ENCODE data around the gene HTD2.

The HTD2 gene

GRCh38 chr3:58353722-58354553 lies 47.6 kb downstream of the HTD2 start:
- Histone ChIP-seq H3F3A (ENCODE audit: insufficient read depth, low read length) (no peaks in the 10 kb centered on the region), H3K27me3 (replicated peaks; ENCODE audit: insufficient read depth, low read length) (no peaks in the 10 kb centered on the region), H3K4me3 (ENCODE audit: low read length) (no peak overlapping the region), H3K4me1 (ENCODE audit: low read length) (no peaks in the 10 kb centered on the region), H3K9me2 (replicated peaks; ENCODE audit: insufficient read depth, low read length) (no peaks in the 10 kb centered on the region), H3K9ac (ENCODE audit: low read length) (no peak overlapping the region), H3K79me2 (ENCODE audit: low read length) (peaks cover 8% of the 10 kb centered on the region; the same call in 1 of the 2 replicates), H3K27ac (ENCODE audit: low read length) (no peak overlapping the region), H4K20me1 (ENCODE audit: insufficient read depth, low read length) (no peaks in the 10 kb centered on the region; the same call in 1 of the 2 replicates), H3K4me2 (ENCODE audit: low read depth, low read length) (no peak overlapping the region), H3K36me3 (replicated peaks; ENCODE audit: insufficient read depth, low read length) (no peaks in the 10 kb centered on the region), H2AFZ (ENCODE audit: low read length) (no peak overlapping the region), H3K9me3 (replicated peaks; ENCODE audit: insufficient read depth, low read length) (no peaks in the 10 kb centered on the region)
- DNase-seq = no peak
- TF ChIP-seq CTCF (IDR thresholded peaks at IDR 0.05; ENCODE audit: low read length) (no peak), EZH2 (optimal IDR thresholded peaks at IDR 0.05; ENCODE audit: low read depth, low read length) (no peak), EZH2phosphoT487 (IDR thresholded peaks at IDR 0.05; ENCODE audit: low read length) (no peak)

GRCh38 chr3:58355179-58355578 lies 48.9 kb downstream of the HTD2 start:
- DNase-seq = no peak
- H3K27ac ChIP-seq (ENCODE audit: low read length) = no peak overlapping the region
- no peaks in the 10 kb centered on the region for H3F3A ChIP-seq (ENCODE audit: insufficient read depth, low read length)
- H3K36me3 ChIP-seq (replicated peaks; ENCODE audit: insufficient read depth, low read length) = no peaks in the 10 kb centered on the region
- H3K4me2 ChIP-seq (ENCODE audit: low read depth, low read length) = no peak overlapping the region
- no peak overlapping the region for H3K4me3 ChIP-seq (ENCODE audit: low read length)
- H3K9me2 ChIP-seq (replicated peaks; ENCODE audit: insufficient read depth, low read length) = no peaks in the 10 kb centered on the region
- no peak overlapping the region for H3K9ac ChIP-seq (ENCODE audit: low read length)
- no peaks in the 10 kb centered on the region for H3K4me1 ChIP-seq (ENCODE audit: low read length)
- H3K79me2 ChIP-seq (ENCODE audit: low read length) = peaks cover 4% of the 10 kb centered on the region; the same call in 1 of the 2 replicates
- no peaks in the 10 kb centered on the region for H3K27me3 ChIP-seq (replicated peaks; ENCODE audit: insufficient read depth, low read length)
- no peaks in the 10 kb centered on the region for H3K9me3 ChIP-seq (replicated peaks; ENCODE audit: insufficient read depth, low read length)
- no peak for TF ChIP-seq EZH2 (optimal IDR thresholded peaks at IDR 0.05; ENCODE audit: low read depth, low read length)
- TF ChIP-seq CTCF (IDR thresholded peaks at IDR 0.05; ENCODE audit: low read length) = no peak
- no peak for TF ChIP-seq EZH2phosphoT487 (IDR thresholded peaks at IDR 0.05; ENCODE audit: low read length)
- no peak overlapping the region for H2AFZ ChIP-seq (ENCODE audit: low read length)
- no peaks in the 10 kb centered on the region; the same call in 1 of the 2 replicates for H4K20me1 ChIP-seq (ENCODE audit: insufficient read depth, low read length)

- peaks cover 4% of the 10 kb centered on the region; the same call in 1 of the 2 replicates for H3K79me2 ChIP-seq (ENCODE audit: low read length)
- no peaks in the 10 kb centered on the region for H3K4me1 ChIP-seq (ENCODE audit: low read length)
- H3K9me2 ChIP-seq (replicated peaks; ENCODE audit: insufficient read depth, low read length) = no peaks in the 10 kb centered on the region
- DNase-seq = no peak
- H4K20me1 ChIP-seq (ENCODE audit: insufficient read depth, low read length) = no peaks in the 10 kb centered on the region; the same call in 1 of the 2 replicates
- no peak overlapping the region for H3K4me2 ChIP-seq (ENCODE audit: low read depth, low read length)
- H2AFZ ChIP-seq (ENCODE audit: low read length) = no peak overlapping the region
- H3K4me3 ChIP-seq (ENCODE audit: low read length) = no peak overlapping the region
- no peaks in the 10 kb centered on the region for H3K27me3 ChIP-seq (replicated peaks; ENCODE audit: insufficient read depth, low read length)
- no peaks in the 10 kb centered on the region for H3K36me3 ChIP-seq (replicated peaks; ENCODE audit: insufficient read depth, low read length)
- no peak for TF ChIP-seq EZH2phosphoT487 (IDR thresholded peaks at IDR 0.05; ENCODE audit: low read length)
- no peak for TF ChIP-seq EZH2 (optimal IDR thresholded peaks at IDR 0.05; ENCODE audit: low read depth, low read length)
- H3K9me3 ChIP-seq (replicated peaks; ENCODE audit: insufficient read depth, low read length) = no peaks in the 10 kb centered on the region
- H3K27ac ChIP-seq (ENCODE audit: low read length) = no peak overlapping the region
- H3F3A ChIP-seq (ENCODE audit: insufficient read depth, low read length) = no peaks in the 10 kb centered on the region
- no peak overlapping the region for H3K9ac ChIP-seq (ENCODE audit: low read length)
Observed at GRCh38 chr3:58356054-58356453, 49.7 kb downstream of the HTD2 start.

GRCh38 chr3:58357402-58357801 lies 51.1 kb downstream of the HTD2 start:
- no peaks in the 10 kb centered on the region for H3K4me1 ChIP-seq (ENCODE audit: low read length)
- H3K27ac ChIP-seq (ENCODE audit: low read length) = no peak overlapping the region
- no peaks in the 10 kb centered on the region for H3K36me3 ChIP-seq (replicated peaks; ENCODE audit: insufficient read depth, low read length)
- H3F3A ChIP-seq (ENCODE audit: insufficient read depth, low read length) = no peaks in the 10 kb centered on the region
- TF ChIP-seq CTCF (IDR thresholded peaks at IDR 0.05; ENCODE audit: low read length) (no peak), EZH2phosphoT487 (IDR thresholded peaks at IDR 0.05; ENCODE audit: low read length) (no peak), EZH2 (optimal IDR thresholded peaks at IDR 0.05; ENCODE audit: low read depth, low read length) (no peak)
- H3K9me2 ChIP-seq (replicated peaks; ENCODE audit: insufficient read depth, low read length) = no peaks in the 10 kb centered on the region
- no peaks in the 10 kb centered on the region for H4K20me1 ChIP-seq (ENCODE audit: insufficient read depth, low read length)
- peaks cover 4% of the 10 kb centered on the region; the same call in 1 of the 2 replicates for H3K79me2 ChIP-seq (ENCODE audit: low read length)
- H3K27me3 ChIP-seq (replicated peaks; ENCODE audit: insufficient read depth, low read length) = no peaks in the 10 kb centered on the region
- H2AFZ ChIP-seq (ENCODE audit: low read length) = no peak overlapping the region
- DNase-seq = no peak
- no peaks in the 10 kb centered on the region for H3K9me3 ChIP-seq (replicated peaks; ENCODE audit: insufficient read depth, low read length)
- H3K4me2 ChIP-seq (ENCODE audit: low read depth, low read length) = no peak overlapping the region
- no peak overlapping the region for H3K9ac ChIP-seq (ENCODE audit: low read length)
- no peak overlapping the region for H3K4me3 ChIP-seq (ENCODE audit: low read length)
